Suprapubic skin (tissue), 4 donors: ENCODE measurements around the gene MGST2. TPM values are rescaled to one million over a fixed set of nuclear protein-coding genes. Genes with fewer than 3 reads are reported as not detected.

Experiments
- DNase-seq, 2 donors: peaks; one replicate each; pipeline ENCODE4 v3.0.0-alpha.2; 2019; ENCODE audit warnings: low spot score in 2 of 2
- H3K27ac ChIP-seq: fragments of 200-600 bp; sonication (generic); one replicate; pipeline ENCODE4 v1.5.1; 2019
- H3K27me3 ChIP-seq: fragments of 200-600 bp; sonication (generic); one replicate; pipeline ENCODE4 v1.5.1; 2019
- H3K36me3 ChIP-seq: fragments of 200-600 bp; sonication (generic); one replicate; pipeline ENCODE4 v1.5.1; 2019
- H3K4me1 ChIP-seq: fragments of 200-600 bp; sonication (generic); one replicate; pipeline ENCODE4 v1.5.1; 2019
- H3K4me3 ChIP-seq: fragments of 200-600 bp; sonication (generic); one replicate; pipeline ENCODE4 v1.5.1; 2019; ENCODE audit warnings: mild to moderate bottlenecking
- H3K9me3 ChIP-seq: fragments of 200-600 bp; sonication (generic); one replicate; pipeline ENCODE4 v1.5.1; 2019
- CTCF ChIP-seq, 2 donors: fragments of 200-600 bp in 1 of 2; fragments of 450-650 bp in 1 of 2; sonication (generic) in 1 of 2; IDR thresholded peaks; one replicate each; pipeline ENCODE4 v1.5.1; 2016 to 2019; ENCODE audit warnings: antibody characterized with exemption in 2 of 2, mild to moderate bottlenecking in 1 of 2, moderate library complexity in 1 of 2
- EP300 ChIP-seq: sonication (generic); formaldehyde crosslinking; IDR thresholded peaks from one replicate; pipeline ENCODE4 v1.6.1; 2017; ENCODE audit warnings: antibody characterized with exemption
- POLR2A ChIP-seq, 2 donors: fragments of 450-650 bp; IDR thresholded peaks; one replicate each; pipeline ENCODE4 v1.6.1; 2017; ENCODE audit warnings: antibody characterized with exemption in 2 of 2, mild to moderate bottlenecking in 2 of 2, moderate library complexity in 2 of 2
- POLR2AphosphoS5 ChIP-seq, 3 donors: sonication (generic); formaldehyde crosslinking; IDR thresholded peaks; one replicate each; pipeline ENCODE4 v1.6.1; 2017; ENCODE audit warnings: antibody characterized with exemption in 3 of 3
- WGBS: methylation state at CpG from one replicate; pipeline ENCODE4 v1.1.5; 2018; 5-methylcytosine and 5-hydroxymethylcytosine counted together
- total RNA-seq, 4 donors: library from RNA; depleted of rRNA; stranded (reverse); fragments of >200 nt; gene quantifications; one replicate each; pipeline ENCODE4 v1.1.0, GENCODE V29; 2016

Gene MGST2
- total RNA-seq, 4 donors from 2014 or later = 98.7 to 157 (median 128) TPM

- Histone ChIP-seq H3K9me3 (no peaks in the 10 kb centered on the region), H3K27me3 (no peaks in the 10 kb centered on the region), H3K27ac (no peak overlapping the region), H3K36me3 (peaks cover 6% of the 10 kb centered on the region), H3K4me3 (no peak overlapping the region), H3K4me1 (no peaks in the 10 kb centered on the region)
- TF ChIP-seq POLR2AphosphoS5 (IDR thresholded peaks at IDR 0.05) (no peak), CTCF (IDR thresholded peaks at IDR 0.05) (no peak), POLR2A (IDR thresholded peaks at IDR 0.05) (no peak), EP300 (no peak)
- DNase-seq = no peak
- WGBS = 93% methylated on average over 1 of the region's 1 CpG
Measured at GRCh38 chr4:139709660-139710059, 44.0 kb downstream of the MGST2 start.

GRCh38 chr4:139710073-139710472, 44.5 kb downstream of the MGST2 start:
- 85% methylated on average over 2 of the region's 2 CpGs for whole genome bisulfite sequencing
- Histone ChIP-seq H3K27me3 (no peaks in the 10 kb centered on the region), H3K27ac (no peak overlapping the region), H3K4me3 (no peak overlapping the region), H3K4me1 (no peaks in the 10 kb centered on the region), H3K36me3 (peaks cover 2% of the 10 kb centered on the region), H3K9me3 (no peaks in the 10 kb centered on the region)
- no peak for DNase-seq
- TF ChIP-seq EP300 (no peak), CTCF (IDR thresholded peaks at IDR 0.05) (no peak), POLR2A (IDR thresholded peaks at IDR 0.05) (no peak), POLR2AphosphoS5 (IDR thresholded peaks at IDR 0.05) (no peak)

DNA sequence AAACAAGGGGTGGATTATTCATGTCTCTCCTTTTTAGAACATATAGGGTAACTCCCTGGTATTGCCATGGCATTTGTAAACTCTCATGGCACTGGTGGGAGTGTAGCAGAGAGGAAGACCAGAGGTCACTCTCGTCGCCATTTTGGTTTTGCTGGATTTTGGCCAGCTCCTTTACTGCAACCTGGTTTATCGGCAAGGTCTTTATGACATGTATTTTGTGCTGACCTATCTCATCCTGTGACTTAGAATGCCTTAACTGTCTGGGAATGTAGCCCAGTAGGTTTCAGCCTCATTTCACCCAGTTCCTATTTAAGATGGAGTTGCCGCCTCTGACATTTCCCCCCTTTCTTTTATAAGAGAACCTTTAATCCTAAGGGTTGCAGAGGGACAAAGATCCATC, 45.8 kb downstream of the MGST2 start:
- Histone ChIP-seq H3K27me3 (no peaks in the 10 kb centered on the region), H3K36me3 (no peaks in the 10 kb centered on the region), H3K4me1 (no peaks in the 10 kb centered on the region), H3K27ac (no peak overlapping the region), H3K9me3 (no peaks in the 10 kb centered on the region), H3K4me3 (no peak overlapping the region)
- no peak for DNase-seq
- 72% methylated on average over 4 of the region's 4 CpGs for WGBS
- TF ChIP-seq EP300 = no peak
- no peak for TF ChIP-seq POLR2AphosphoS5 (IDR thresholded peaks at IDR 0.05)
- no peak for TF ChIP-seq POLR2A (IDR thresholded peaks at IDR 0.05)

DNA sequence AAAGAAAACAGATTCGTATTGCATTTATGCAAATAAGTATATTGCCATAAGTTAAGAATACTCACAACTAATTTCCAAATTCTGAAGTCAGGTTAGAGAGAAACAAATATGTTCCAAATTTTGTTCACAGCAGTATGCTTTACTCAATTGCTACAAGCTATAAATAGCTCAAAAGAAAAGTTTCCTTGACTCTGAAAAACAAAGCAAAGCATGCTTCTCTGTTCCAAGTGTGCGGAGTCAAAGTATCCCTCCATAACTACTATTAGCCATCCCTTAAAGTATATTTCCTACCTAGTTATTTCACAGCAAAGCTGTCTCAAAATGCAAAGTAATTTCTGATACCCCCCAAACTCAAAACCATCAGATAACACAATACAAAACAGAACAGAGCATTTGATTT, 47.3 kb downstream of the MGST2 start:
- TF ChIP-seq CTCF (IDR thresholded peaks at IDR 0.05) (no peak), POLR2A (IDR thresholded peaks at IDR 0.05) (no peak), EP300 (no peak), POLR2AphosphoS5 (IDR thresholded peaks at IDR 0.05) (no peak)
- Histone ChIP-seq H3K4me3 (no peak overlapping the region), H3K4me1 (no peaks in the 10 kb centered on the region), H3K27ac (no peak overlapping the region), H3K9me3 (no peaks in the 10 kb centered on the region), H3K36me3 (peaks cover 6% of the 10 kb centered on the region), H3K27me3 (no peaks in the 10 kb centered on the region)
- 76% methylated on average over 2 of the region's 2 CpGs for WGBS
- DNase-seq = no peak

DNA sequence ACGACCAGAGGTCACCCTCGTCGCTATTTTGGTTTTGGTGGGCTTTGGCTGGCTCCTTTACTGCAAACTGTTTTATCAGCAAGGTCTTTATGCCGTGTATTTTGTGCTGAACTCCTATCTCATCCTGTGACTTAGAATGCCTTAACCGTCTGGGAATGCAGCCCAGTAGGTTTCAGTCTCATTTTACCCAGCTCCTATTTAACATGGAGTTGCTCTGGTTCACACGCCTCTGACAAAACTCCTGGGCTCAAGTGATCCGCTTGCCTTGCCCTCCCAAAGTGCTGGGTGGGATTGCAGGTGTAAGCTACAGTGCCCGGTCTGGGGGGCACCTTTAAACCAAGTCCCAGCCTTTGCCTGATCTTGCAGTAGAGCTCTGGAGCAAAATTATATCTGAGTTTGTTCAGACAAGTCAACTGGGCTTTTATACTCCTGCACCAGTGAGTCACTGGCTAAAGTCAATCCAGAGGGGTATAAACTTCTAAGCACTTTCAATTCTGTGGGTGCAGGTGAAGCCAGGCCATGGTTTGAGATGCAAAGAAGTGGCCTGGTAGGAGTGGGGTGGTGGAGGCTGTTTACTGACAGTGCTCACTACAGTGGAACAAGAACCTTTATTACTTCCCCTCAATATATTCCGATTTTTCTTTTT, 50.2 kb downstream of the MGST2 start:
- TF ChIP-seq POLR2A (IDR thresholded peaks at IDR 0.05) = no peak
- TF ChIP-seq CTCF (IDR thresholded peaks at IDR 0.05) = no peak
- TF ChIP-seq POLR2AphosphoS5 (IDR thresholded peaks at IDR 0.05) = no peak
- no peak for TF ChIP-seq EP300
- H3K4me3 ChIP-seq = no peak overlapping the region
- DNase-seq = no peak
- H3K27me3 ChIP-seq = no peaks in the 10 kb centered on the region
- no peaks in the 10 kb centered on the region for H3K4me1 ChIP-seq
- H3K27ac ChIP-seq = no peak overlapping the region
- peaks cover 28% of the 10 kb centered on the region for H3K36me3 ChIP-seq
- WGBS = 86% methylated on average over 9 of the region's 9 CpGs
- H3K9me3 ChIP-seq = no peaks in the 10 kb centered on the region

- H3K36me3 ChIP-seq = peaks cover 28% of the 10 kb centered on the region
- H3K27ac ChIP-seq = no peak overlapping the region
- no peaks in the 10 kb centered on the region for H3K9me3 ChIP-seq
- no peaks in the 10 kb centered on the region for H3K27me3 ChIP-seq
- 78% methylated on average over 3 of the region's 6 CpGs for WGBS
- TF ChIP-seq POLR2AphosphoS5 (IDR thresholded peaks at IDR 0.05) (no peak), EP300 (no peak), CTCF (IDR thresholded peaks at IDR 0.05) (no peak), POLR2A (IDR thresholded peaks at IDR 0.05) (no peak)
- H3K4me3 ChIP-seq = no peak overlapping the region
- no peak for DNase-seq
- no peaks in the 10 kb centered on the region for H3K4me1 ChIP-seq
Measured at GRCh38 chr4:139718358-139718757, 52.7 kb downstream of the MGST2 start.
